NCI-H1092 treated with DMSO at 0.1 percent for 48 hours (cell line): Measurements from ENCODE around the gene PER1.

Experiments
- DNase-seq: peaks from one replicate; lab custom pipeline; 2025; lab: John Stamatoyannopoulos, UW

PER1 gene

GRCh38 chr17:8154608-8155155, 2.5 kb upstream of the PER1 start:
- DNase-seq = no peak

GRCh38 chr17:8153957-8154607, 1.9 kb upstream of the PER1 start:
- no peak for DNase-seq

GRCh38 chr17:8153525-8153956, 1.3 kb upstream of the PER1 start:
- no peak for DNase-seq

GRCh38 chr17:8153031-8153451, 837 bp upstream of the PER1 start:
- DNase-seq = no peak

- DNase-seq = no peak
These were observed 528 bp downstream of the PER1 start for GRCh38 chr17:8151641-8152111.

GRCh38 chr17:8151120-8151640, 1.0 kb downstream of the PER1 start:
- peak; percentile 52 for DNase-seq

- DNase-seq = no peak
These were observed 1.7 kb downstream of the PER1 start for GRCh38 chr17:8150194-8151119.

- DNase-seq = no peak
These were observed 2.6 kb downstream of the PER1 start for GRCh38 chr17:8149419-8150193.

GRCh38 chr17:8148560-8148959, 3.6 kb downstream of the PER1 start:
- no peak for DNase-seq

- DNase-seq = no peak
These were observed 4.3 kb downstream of the PER1 start for GRCh38 chr17:8147805-8148404.

GRCh38 chr17:8147141-8147804, 4.9 kb downstream of the PER1 start:
- DNase-seq = no peak

GRCh38 chr17:8146381-8147140, 5.6 kb downstream of the PER1 start:
- DNase-seq = no peak

- DNase-seq = no peak
These were observed 6.4 kb downstream of the PER1 start for GRCh38 chr17:8145811-8146210.

- no peak for DNase-seq
These were observed 7.6 kb downstream of the PER1 start for GRCh38 chr17:8144401-8145231.

- no peak for DNase-seq
These were observed 8.4 kb downstream of the PER1 start for GRCh38 chr17:8143581-8144400.

GRCh38 chr17:8142887-8143580, 9.2 kb downstream of the PER1 start:
- no peak for DNase-seq

GRCh38 chr17:8142158-8142886, 9.9 kb downstream of the PER1 start:
- no peak for DNase-seq
